ENCODE measurements around the gene ROBO1.

DNA sequence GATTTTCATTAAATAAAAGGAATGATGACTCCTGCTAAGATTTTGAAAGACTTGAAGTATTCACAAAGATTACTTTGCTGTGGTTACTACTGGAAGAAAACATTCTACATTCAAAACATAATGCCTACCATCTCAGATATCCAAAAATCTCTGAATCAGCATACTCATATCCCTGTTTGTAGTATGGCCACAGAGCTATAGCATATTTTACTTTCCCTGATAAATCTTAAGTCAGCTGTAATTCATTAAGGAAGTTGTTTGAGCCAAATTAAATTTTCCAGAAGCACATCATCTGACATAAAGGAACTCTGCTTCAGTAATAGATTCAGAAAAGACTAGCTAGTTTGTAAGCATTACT lies 942.0 kb downstream of the ROBO1 start:
- no peak for TF ChIP-seq POLR2A (IDR thresholded peaks at IDR 0.05)
- TF ChIP-seq, protein P1, sequence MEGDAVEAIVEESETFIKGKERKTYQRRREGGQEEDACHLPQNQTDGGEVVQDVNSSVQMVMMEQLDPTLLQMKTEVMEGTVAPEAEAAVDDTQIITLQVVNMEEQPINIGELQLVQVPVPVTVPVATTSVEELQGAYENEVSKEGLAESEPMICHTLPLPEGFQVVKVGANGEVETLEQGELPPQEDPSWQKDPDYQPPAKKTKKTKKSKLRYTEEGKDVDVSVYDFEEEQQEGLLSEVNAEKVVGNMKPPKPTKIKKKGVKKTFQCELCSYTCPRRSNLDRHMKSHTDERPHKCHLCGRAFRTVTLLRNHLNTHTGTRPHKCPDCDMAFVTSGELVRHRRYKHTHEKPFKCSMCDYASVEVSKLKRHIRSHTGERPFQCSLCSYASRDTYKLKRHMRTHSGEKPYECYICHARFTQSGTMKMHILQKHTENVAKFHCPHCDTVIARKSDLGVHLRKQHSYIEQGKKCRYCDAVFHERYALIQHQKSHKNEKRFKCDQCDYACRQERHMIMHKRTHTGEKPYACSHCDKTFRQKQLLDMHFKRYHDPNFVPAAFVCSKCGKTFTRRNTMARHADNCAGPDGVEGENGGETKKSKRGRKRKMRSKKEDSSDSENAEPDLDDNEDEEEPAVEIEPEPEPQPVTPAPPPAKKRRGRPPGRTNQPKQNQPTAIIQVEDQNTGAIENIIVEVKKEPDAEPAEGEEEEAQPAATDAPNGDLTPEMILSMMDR (IDR thresholded peaks at IDR 0.05) = no peak
